Panc1 (cell line): ENCODE measurements around the gene BEST3. TPM values are rescaled to one million over a fixed set of nuclear protein-coding genes. Genes with fewer than 3 reads are reported as not detected.

ENCODE experiments used
- ATAC-seq: fragments of 200-7000 bp; cut with Tn5 transposase; 2 replicates; pipeline ENCODE4 v1.9.1; 2020; ENCODE audit warnings: mild to moderate bottlenecking, moderate library complexity
- BruUV-seq: library from RNA; stranded (reverse); fragments of 400-500 nt; replicated peaks from 2 replicates; lab custom pipeline; 2021; lab: Mats Ljungman, UMichigan
- CTCF ChIA-PET: fragments of 300-600 bp; sonication (Branson Sonifier 250); formaldehyde crosslinking; loops from one replicate; lab custom pipeline; 2022; ENCODE audit warnings: antibody characterized with exemption; lab: Charles Lee
- POLR2A ChIA-PET: fragments of 300-600 bp; sonication (Branson Sonifier 250); formaldehyde crosslinking; loops from one replicate; lab custom pipeline; 2022; ENCODE audit warnings: antibody characterized with exemption; lab: Charles Lee
- DNase-seq: peaks from one replicate; pipeline ENCODE4 v3.0.0-alpha.2; 2010; ENCODE audit warnings: low read depth, low spot score
- H3K27ac ChIP-seq: 2 replicates; pipeline ENCODE4 v1.5.1; 2011; ENCODE audit warnings: mild to moderate bottlenecking, low read length, inconsistent platforms
- H3K27me3 ChIP-seq: fragments of 200-500 bp; sonication (Bioruptor generic); 2 replicates; pipeline ENCODE4 v1.6.0; 2014; ENCODE audit warnings: low read length, inconsistent platforms; ENCODE audit not compliant: control insufficient read depth, insufficient read depth
- H3K36me3 ChIP-seq: fragments of 200-500 bp; sonication (Bioruptor generic); 2 replicates; pipeline ENCODE4 v1.5.1; 2014; ENCODE audit warnings: inconsistent platforms, mild to moderate bottlenecking, low read length, moderate library complexity; ENCODE audit not compliant: control insufficient read depth, insufficient read depth
- H3K4me1 ChIP-seq: 2 replicates; pipeline ENCODE4 v1.5.1; 2011; ENCODE audit warnings: inconsistent platforms, mild to moderate bottlenecking, low read length, moderate library complexity; ENCODE audit not compliant: control insufficient read depth, insufficient read depth
- H3K4me3 ChIP-seq, 2 experiments: 2 replicates each; pipeline ENCODE4 v1.5.1; 2011 to 2012; ENCODE audit warnings: low read depth in 2 of 2, low read length in 2 of 2, mild to moderate bottlenecking in 2 of 2, inconsistent platforms in 1 of 2, moderate library complexity in 1 of 2
- H3K9me3 ChIP-seq: fragments of 200-500 bp; sonication (Bioruptor generic); 2 replicates; pipeline ENCODE4 v1.5.1; 2014; ENCODE audit warnings: low read depth, mild to moderate bottlenecking, inconsistent platforms, low read length, moderate library complexity; ENCODE audit not compliant: control insufficient read depth, insufficient read depth
- CTCF ChIP-seq: fragments of 450-650 bp; IDR thresholded peaks from 2 replicates; pipeline ENCODE4 v1.5.1; 2017; ENCODE audit warnings: mild to moderate bottlenecking
- POLR2AphosphoS5 ChIP-seq: IDR thresholded peaks from 2 replicates; pipeline ENCODE4 v1.6.1; 2012; ENCODE audit warnings: mild to moderate bottlenecking, low read depth, low read length, moderate library complexity
- REST ChIP-seq, 2 experiments: IDR thresholded peaks; 2 replicates each; pipeline ENCODE4 v1.6.1; 2011 to 2012; ENCODE audit warnings: low read depth in 2 of 2, control low read depth in 1 of 2, low read length in 1 of 2, mild to moderate bottlenecking in 1 of 2, moderate library complexity in 1 of 2; ENCODE audit not compliant: insufficient read depth in 1 of 2
- SIN3A ChIP-seq: IDR thresholded peaks from 2 replicates; pipeline ENCODE4 v1.6.1; 2012; ENCODE audit warnings: low read depth, mild to moderate bottlenecking, low read length, moderate library complexity, borderline replicate concordance; ENCODE audit not compliant: insufficient read depth
- TCF7L2 ChIP-seq: IDR thresholded peaks from 2 replicates; pipeline ENCODE4 v1.6.1; 2011; ENCODE audit warnings: mild to moderate bottlenecking, low read depth, low read length, inconsistent platforms
- in situ Hi-C: cut with HindIII; loops from 2 replicates; pipeline ENCODE4 v1.10.0; 2016; ENCODE audit warnings: low sequenced_read_pairs, low pct_unique_long_range_greater_than_20kb
- intact Hi-C: fragments of 100-400 bp; cut with micrococcal nuclease; formaldehyde crosslinking; loops from one replicate; pipeline ENCODE4 v1.10.0; 2022; ENCODE audit not compliant: unreplicated experiment
- total RNA-seq: library from RNA; stranded (reverse); gene quantifications from one replicate; pipeline ENCODE4 v1.2.1, GENCODE V29; 2021; ENCODE audit not compliant: unreplicated experiment

The BEST3 gene
- total RNA-seq, 1 experiment from 2014 or later = 0.67 TPM

GRCh38 chr12:69701826-69702225 is 2.7 kb upstream of the BEST3 start:
- no peaks in the 10 kb centered on the region for H3K27me3 ChIP-seq
- no peak overlapping the region for H3K4me3 ChIP-seq
- in situ Hi-C loops = no loop called here
- CTCF ChIA-PET = no interaction called here
- BruUV-seq = no TSS peak
- H3K9me3 ChIP-seq = no peaks in the 10 kb centered on the region
- ATAC-seq (no peak), DNase-seq (no peak)
- no peak overlapping the region for H3K27ac ChIP-seq
- intact Hi-C loops = no loop called here
- H3K36me3 ChIP-seq = no peaks in the 10 kb centered on the region
- POLR2A ChIA-PET = no interaction called here
- no peak for TF ChIP-seq POLR2AphosphoS5
- TF ChIP-seq SIN3A = no peak
- no peak for TF ChIP-seq CTCF
- TF ChIP-seq REST (IDR thresholded peaks at IDR 0.05; ENCODE audit: insufficient read depth in 1 of 2, low read depth in 2 of 2, low read length in 1 of 2) = no peak
- TF ChIP-seq TCF7L2 = no peak
- H3K4me1 ChIP-seq = no peaks in the 10 kb centered on the region

- no peaks in the 10 kb centered on the region for H3K4me1 ChIP-seq
- H3K36me3 ChIP-seq = no peaks in the 10 kb centered on the region
- TF ChIP-seq REST (IDR thresholded peaks at IDR 0.05; ENCODE audit: insufficient read depth in 1 of 2, low read depth in 2 of 2, low read length in 1 of 2) (no peak), SIN3A (no peak), TCF7L2 (no peak), POLR2AphosphoS5 (no peak)
- H3K27me3 ChIP-seq = no peaks in the 10 kb centered on the region
- no peaks in the 10 kb centered on the region for H3K9me3 ChIP-seq
- ChIA-PET POLR2A (no interaction called here), CTCF (no interaction called here)
- no peak overlapping the region for H3K27ac ChIP-seq
- ATAC-seq = no peak
- no peak overlapping the region for H3K4me3 ChIP-seq
- intact Hi-C loops = no loop called here
- no TSS peak for BruUV-seq
- DNase-seq = no peak
- in situ Hi-C loops = no loop called here
These were observed 1.0 kb downstream of the BEST3 start for GRCh38 chr12:69698054-69698453.
